ENCODE data around the gene ALK. TPM values are rescaled to one million over a fixed set of nuclear protein-coding genes. Genes with fewer than 3 reads are reported as not detected.

Gene ALK
- total and polyA plus RNA-seq, 2 donors (not counting 1 experiment from before 2014, with no cell fraction given): not detected

DNA sequence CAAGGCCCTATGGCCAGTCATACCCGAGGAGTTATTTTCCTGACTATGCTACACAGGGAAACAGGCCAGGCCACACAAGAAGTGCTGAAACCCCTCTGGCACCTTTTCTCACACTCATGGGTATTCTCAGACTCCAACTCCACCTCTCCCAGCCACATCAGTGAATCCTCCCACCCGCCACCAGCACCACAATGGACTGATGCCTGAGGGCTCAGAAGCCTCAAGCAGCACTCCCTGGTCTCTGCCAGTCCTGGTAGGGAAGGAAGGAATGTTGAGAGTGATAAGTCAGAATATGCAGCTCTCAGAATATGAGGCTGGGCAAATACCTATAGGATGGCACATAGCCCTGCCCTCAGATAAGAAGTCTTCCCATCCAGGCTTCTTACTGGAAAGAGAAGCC lies 391.1 kb downstream of the ALK start:
- Histone ChIP-seq H3K36me3 (replicated peaks in 1 of 2; ENCODE audit: control extremely low read depth in 1 of 2, control insufficient read depth in 1 of 2, extremely low read depth in 1 of 2, insufficient read depth in 2 of 2, low read length in 1 of 2) (no peaks in the 10 kb centered on the region), H3K27ac (ENCODE audit: low read length in 2 of 2) (no peak overlapping the region), H3K4me2 (replicated peaks; ENCODE audit: low read depth, low read length, poor library complexity, severe bottlenecking) (no peak overlapping the region), H2AFZ (ENCODE audit: insufficient read depth, low read depth, low read length, poor library complexity, severe bottlenecking) (no peak overlapping the region), H3K9ac (ENCODE audit: low read length) (no peak overlapping the region), H3K4me1 (ENCODE audit: control insufficient read depth in 2 of 2, insufficient read depth in 2 of 2, low read length in 2 of 2) (no peaks in the 10 kb centered on the region), H3K4me3 (ENCODE audit: control extremely low read depth in 1 of 5, extremely low read depth in 1 of 5, insufficient read depth in 1 of 5, low read depth in 2 of 5, low read length in 4 of 5) (no peak overlapping the region), H4K20me1 (ENCODE audit: control insufficient read depth, insufficient read depth, low read length, poor library complexity, severe bottlenecking) (no peaks in the 10 kb centered on the region), H3K27me3 (replicated peaks in 1 of 4; ENCODE audit: control extremely low read depth in 1 of 4, control insufficient read depth in 3 of 4, insufficient read depth in 4 of 4, low read length in 3 of 4) (peaks cover 0 to 2% (median 0%) of the 10 kb centered on the region in 4 experiments), H3K9me3 (ENCODE audit: control extremely low read depth in 1 of 3, control insufficient read depth in 2 of 3, insufficient read depth in 1 of 3, low read length in 2 of 3) (no peaks in the 10 kb centered on the region), H3K79me2 (ENCODE audit: control insufficient read depth, insufficient read depth, low read length) (no peaks in the 10 kb centered on the region)
- CTCF ChIA-PET: no interaction called here
- ATAC-seq (ENCODE audit: low read depth) (no peak), DNase-seq (no peak)
- H3K27me3 Mint-ChIP-seq: peaks cover 16% of the 10 kb centered on the region
- POLR2A ChIA-PET: no interaction called here
- intact Hi-C loops (cut with micrococcal nuclease): no loop called here
- H3K9me3 Mint-ChIP-seq (ENCODE audit: insufficient read depth): no peaks in the 10 kb centered on the region
- TF ChIP-seq, protein P1, sequence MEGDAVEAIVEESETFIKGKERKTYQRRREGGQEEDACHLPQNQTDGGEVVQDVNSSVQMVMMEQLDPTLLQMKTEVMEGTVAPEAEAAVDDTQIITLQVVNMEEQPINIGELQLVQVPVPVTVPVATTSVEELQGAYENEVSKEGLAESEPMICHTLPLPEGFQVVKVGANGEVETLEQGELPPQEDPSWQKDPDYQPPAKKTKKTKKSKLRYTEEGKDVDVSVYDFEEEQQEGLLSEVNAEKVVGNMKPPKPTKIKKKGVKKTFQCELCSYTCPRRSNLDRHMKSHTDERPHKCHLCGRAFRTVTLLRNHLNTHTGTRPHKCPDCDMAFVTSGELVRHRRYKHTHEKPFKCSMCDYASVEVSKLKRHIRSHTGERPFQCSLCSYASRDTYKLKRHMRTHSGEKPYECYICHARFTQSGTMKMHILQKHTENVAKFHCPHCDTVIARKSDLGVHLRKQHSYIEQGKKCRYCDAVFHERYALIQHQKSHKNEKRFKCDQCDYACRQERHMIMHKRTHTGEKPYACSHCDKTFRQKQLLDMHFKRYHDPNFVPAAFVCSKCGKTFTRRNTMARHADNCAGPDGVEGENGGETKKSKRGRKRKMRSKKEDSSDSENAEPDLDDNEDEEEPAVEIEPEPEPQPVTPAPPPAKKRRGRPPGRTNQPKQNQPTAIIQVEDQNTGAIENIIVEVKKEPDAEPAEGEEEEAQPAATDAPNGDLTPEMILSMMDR (IDR thresholded peaks at IDR 0.05): no peak
- TF ChIP-seq EZH2 (IDR thresholded peaks at IDR 0.05; ENCODE audit: borderline replicate concordance, insufficient read depth, low read depth, low read length, poor library complexity, severe bottlenecking): no peak
- WGBS (ENCODE audit: insufficient coverage): 83% methylated on average over 1 of the region's 2 CpGs
- H3K4me3 Mint-ChIP-seq: no peak overlapping the region
- H3K4me1 Mint-ChIP-seq: no peaks in the 10 kb centered on the region
- no peak overlapping the region for H3K27ac Mint-ChIP-seq

DNA sequence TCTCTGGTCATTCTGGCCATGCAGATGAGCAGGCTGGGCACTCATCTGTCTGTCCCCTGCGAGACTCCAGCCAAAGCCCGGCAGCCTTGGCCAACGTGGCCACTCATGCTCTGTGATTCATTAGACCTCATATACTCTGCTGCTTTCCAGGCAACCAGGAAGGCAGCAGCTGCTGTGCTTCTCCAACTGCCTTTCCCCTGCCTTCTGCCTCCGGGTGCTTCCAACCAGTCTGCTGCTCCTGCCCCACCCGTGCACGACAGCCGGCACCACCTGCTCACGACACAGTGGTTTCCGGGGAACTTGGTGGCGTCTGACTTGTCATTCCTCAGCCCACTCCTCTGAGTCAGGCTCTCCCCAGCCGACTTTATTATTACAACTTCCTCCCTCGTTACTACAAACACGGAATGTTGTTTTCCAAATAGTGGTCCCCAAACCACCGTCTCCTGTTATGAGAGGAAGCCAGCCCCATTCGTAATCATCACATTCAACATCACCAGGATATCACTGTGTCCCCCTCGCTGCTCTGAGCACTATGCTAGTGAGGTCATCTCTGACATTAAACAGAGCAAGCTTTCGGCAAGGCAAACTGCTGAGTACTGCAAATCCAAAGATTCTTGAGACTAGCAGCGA lies 392.4 kb downstream of the ALK start:
- intact Hi-C loops (cut with micrococcal nuclease): no loop called here
- Mint-ChIP-seq H3K4me1 (no peaks in the 10 kb centered on the region), H3K27me3 (peaks cover 16% of the 10 kb centered on the region), H3K27ac (no peak overlapping the region), H3K9me3 (ENCODE audit: insufficient read depth) (no peaks in the 10 kb centered on the region), H3K4me3 (no peak overlapping the region)
- no peaks in the 10 kb centered on the region for H3K9me3 ChIP-seq (ENCODE audit: control extremely low read depth in 1 of 3, control insufficient read depth in 2 of 3, insufficient read depth in 1 of 3, low read length in 2 of 3)
- H3K79me2 ChIP-seq (ENCODE audit: control insufficient read depth, insufficient read depth, low read length): no peaks in the 10 kb centered on the region
- no peak overlapping the region for H3K4me2 ChIP-seq (replicated peaks; ENCODE audit: low read depth, low read length, poor library complexity, severe bottlenecking)
- ATAC-seq (ENCODE audit: low read depth) (no peak), DNase-seq (no peak)
- ChIA-PET CTCF (no interaction called here), POLR2A (no interaction called here)
- H3K27ac ChIP-seq (ENCODE audit: low read length in 2 of 2): no peak overlapping the region
- no peak overlapping the region for H3K4me3 ChIP-seq (ENCODE audit: control extremely low read depth in 1 of 5, extremely low read depth in 1 of 5, insufficient read depth in 1 of 5, low read depth in 2 of 5, low read length in 4 of 5)
- no peak overlapping the region for H3K9ac ChIP-seq (ENCODE audit: low read length)
- H3K4me1 ChIP-seq (ENCODE audit: control insufficient read depth in 2 of 2, insufficient read depth in 2 of 2, low read length in 2 of 2): no peaks in the 10 kb centered on the region
- no peak for TF ChIP-seq EZH2 (IDR thresholded peaks at IDR 0.05; ENCODE audit: borderline replicate concordance, insufficient read depth, low read depth, low read length, poor library complexity, severe bottlenecking)
- TF ChIP-seq, protein P1 (IDR thresholded peaks at IDR 0.05): no peak
- H3K36me3 ChIP-seq (replicated peaks in 1 of 2; ENCODE audit: control extremely low read depth in 1 of 2, control insufficient read depth in 1 of 2, extremely low read depth in 1 of 2, insufficient read depth in 2 of 2, low read length in 1 of 2): no peaks in the 10 kb centered on the region
- WGBS (ENCODE audit: insufficient coverage): 36% methylated on average over 17 of the region's 18 CpGs
- H2AFZ ChIP-seq (ENCODE audit: insufficient read depth, low read depth, low read length, poor library complexity, severe bottlenecking): no peak overlapping the region
- no peaks in the 10 kb centered on the region for H4K20me1 ChIP-seq (ENCODE audit: control insufficient read depth, insufficient read depth, low read length, poor library complexity, severe bottlenecking)
- H3K27me3 ChIP-seq (replicated peaks in 1 of 4; ENCODE audit: control extremely low read depth in 1 of 4, control insufficient read depth in 3 of 4, insufficient read depth in 4 of 4, low read length in 3 of 4): peaks cover 0 to 2% (median 0%) of the 10 kb centered on the region in 4 experiments
